Activated T-cell treated with anti-CD3 and anti-CD28 coated beads, Interleukin-2, amount 50 U/mL, for 48 hours (primary cell): Measurements from ENCODE around the gene OLIG2.

Experiments used
- DNase-seq, 2 experiments: peaks; one replicate each; pipeline ENCODE4 v3.0.0-alpha.2; 2020

Gene OLIG2

GRCh38 chr21:33025489-33026442, at the start of gene OLIG2:
Gene OLIG2 (plus strand): TSS chr21:33025935. CDS start chr21:33026863, 928 bp downstream.
- DNase-seq = peak; percentile 39 to 47

GRCh38 chr21:32976791-32977190, 48.9 kb upstream of the OLIG2 start:
- no peak for DNase-seq

GRCh38 chr21:32977216-32977615, 48.5 kb upstream of the OLIG2 start:
- no peak for DNase-seq

GRCh38 chr21:32978331-32979270, 47.1 kb upstream of the OLIG2 start:
- no peak for DNase-seq

- DNase-seq = no peak
These were observed 46.0 kb upstream of the OLIG2 start for GRCh38 chr21:32979598-32980268.

- DNase-seq = no peak
These were observed 44.6 kb upstream of the OLIG2 start for GRCh38 chr21:32981096-32981495.

- no peak for DNase-seq
These were observed 35.1 kb upstream of the OLIG2 start for GRCh38 chr21:32990666-32991065.

GRCh38 chr21:32991361-32991760, 34.4 kb upstream of the OLIG2 start:
- no peak for DNase-seq

- DNase-seq = no peak
These were observed 31.8 kb upstream of the OLIG2 start for GRCh38 chr21:32993894-32994293.

- no peak for DNase-seq
These were observed 31.4 kb upstream of the OLIG2 start for GRCh38 chr21:32994305-32994704.

- DNase-seq = no peak
These were observed 18.0 kb upstream of the OLIG2 start for GRCh38 chr21:33007747-33008146.

- no peak for DNase-seq
These were observed 17.2 kb upstream of the OLIG2 start for GRCh38 chr21:33008333-33009051.

- DNase-seq = no peak
These were observed 14.8 kb upstream of the OLIG2 start for GRCh38 chr21:33010931-33011330.

GRCh38 chr21:33011462-33011861, 14.3 kb upstream of the OLIG2 start:
- DNase-seq = no peak

GRCh38 chr21:33013626-33014025, 12.1 kb upstream of the OLIG2 start:
- DNase-seq = no peak

GRCh38 chr21:33014331-33014730, 11.4 kb upstream of the OLIG2 start:
- no peak for DNase-seq

- no peak for DNase-seq
These were observed 10.6 kb upstream of the OLIG2 start for GRCh38 chr21:33015096-33015495.

GRCh38 chr21:33015756-33016155, 10.0 kb upstream of the OLIG2 start:
- DNase-seq = no peak

GRCh38 chr21:33018707-33019465, 6.8 kb upstream of the OLIG2 start:
- DNase-seq = no peak

- no peak for DNase-seq
These were observed 6.2 kb upstream of the OLIG2 start for GRCh38 chr21:33019516-33019884.

- DNase-seq = no peak
These were observed 5.7 kb upstream of the OLIG2 start for GRCh38 chr21:33019885-33020557.
